Naive thymus-derived CD4-positive, alpha-beta T cell (primary cell): ENCODE measurements around the gene SMIM9. TPM values are rescaled to one million over a fixed set of nuclear protein-coding genes. Genes with fewer than 3 reads are reported as not detected.
"Not testable (repeated sequence)": the region's sequence is repeated elsewhere in the genome, so short reads cannot be mapped to it uniquely, and the experiment has no call there.

Source experiments
- ATAC-seq: fragments of 150-1000 bp; cut with Tn5 transposase; 2 replicates; pipeline ENCODE4 v1.10.0; 2021; ENCODE audit warnings: mild to moderate bottlenecking, moderate library complexity
- CTCF ChIA-PET: fragments of 350-600 bp; sonication (Branson Sonifier 250); formaldehyde crosslinking; loops from one replicate; lab custom pipeline; 2021; ENCODE audit warnings: antibody characterized with exemption; lab: Charles Lee
- POLR2A ChIA-PET: fragments of 350-600 bp; sonication (Branson Sonifier 250); formaldehyde crosslinking; loops from one replicate; lab custom pipeline; 2021; ENCODE audit warnings: antibody characterized with exemption, inconsistent platforms; lab: Charles Lee
- DNase-seq, 9 donors: peaks; one replicate each; pipeline versions ENCODE4 v3.0.0 to v3.0.0-alpha.2; 2020 to 2022; ENCODE audit warnings: mixed read lengths in 1 of 9
- H3K27ac ChIP-seq: one replicate; pipeline ENCODE4 v1.7.0; 2013; ENCODE audit warnings: mild to moderate bottlenecking, low read depth, low read length, moderate library complexity
- H3K27me3 ChIP-seq, 2 donors: one replicate each; pipeline ENCODE4 v1.7.0; 2013; ENCODE audit warnings: low read length in 2 of 2, mild to moderate bottlenecking in 2 of 2, moderate library complexity in 2 of 2; ENCODE audit not compliant: control insufficient read depth in 2 of 2, insufficient read depth in 2 of 2
- H3K36me3 ChIP-seq, 3 experiments: 1 replicate in 2 of 3; 2 replicates in 1 of 3; pipeline ENCODE4 v1.7.0; 2013; ENCODE audit warnings: low read length in 3 of 3, mild to moderate bottlenecking in 3 of 3, moderate library complexity in 1 of 3; ENCODE audit not compliant: insufficient read depth in 3 of 3, control insufficient read depth in 2 of 3
- H3K4me1 ChIP-seq, 2 donors: one replicate each; pipeline ENCODE4 v1.7.0; 2013; ENCODE audit warnings: low read length in 2 of 2, mild to moderate bottlenecking in 2 of 2, moderate library complexity in 1 of 2; ENCODE audit not compliant: control insufficient read depth in 2 of 2, insufficient read depth in 2 of 2
- H3K4me3 ChIP-seq: 2 replicates; pipeline ENCODE4 v1.7.0; 2013; ENCODE audit warnings: mild to moderate bottlenecking, low read length
- H3K9me3 ChIP-seq, 3 experiments: 1 replicate in 2 of 3; 2 replicates in 1 of 3; pipeline ENCODE4 v1.7.0; 2013; ENCODE audit warnings: low read length in 3 of 3; ENCODE audit not compliant: control insufficient read depth in 2 of 3
- H3K27ac Mint-ChIP-seq, 9 donors: one replicate each; pipeline ENCODE4 v1.8.0; 2020 to 2022; ENCODE audit warnings: mixed read lengths in 9 of 9, mild to moderate bottlenecking in 8 of 9, moderate library complexity in 5 of 9, inconsistent platforms in 2 of 9
- H3K27me3 Mint-ChIP-seq, 5 donors: one replicate each; pipeline ENCODE4 v1.8.0; 2021 to 2022; ENCODE audit warnings: mixed read lengths in 5 of 5, mild to moderate bottlenecking in 1 of 5
- H3K36me3 Mint-ChIP-seq, 5 donors: one replicate each; pipeline ENCODE4 v1.8.0; 2020 to 2022; ENCODE audit warnings: mixed read lengths in 5 of 5, mild to moderate bottlenecking in 3 of 5, inconsistent platforms in 1 of 5
- H3K4me1 Mint-ChIP-seq, 7 donors: one replicate each; pipeline ENCODE4 v1.8.0; 2020 to 2022; ENCODE audit warnings: mixed read lengths in 7 of 7, mild to moderate bottlenecking in 3 of 7, inconsistent platforms in 1 of 7
- H3K4me3 Mint-ChIP-seq, 10 donors: one replicate each; pipeline ENCODE4 v1.8.0; 2020 to 2022; ENCODE audit warnings: mild to moderate bottlenecking in 10 of 10, mixed read lengths in 10 of 10, moderate library complexity in 6 of 10, inconsistent platforms in 2 of 10
- H3K9me3 Mint-ChIP-seq, 11 donors: one replicate each; pipeline ENCODE4 v1.8.0; 2020 to 2022; ENCODE audit warnings: mixed read lengths in 11 of 11, mild to moderate bottlenecking in 4 of 11, inconsistent platforms in 1 of 11, moderate library complexity in 1 of 11
- intact Hi-C, 2 donors: fragments of 100-400 bp; cut with micrococcal nuclease; formaldehyde crosslinking; loops; one replicate each; pipeline ENCODE4 v1.15.1; 2023
- polyA plus RNA-seq, 2 donors: library from polyadenylated mRNA; unstranded; fragments of 300-500 nt; fragmentation: Illumina TruSeq; gene quantifications; one replicate each; pipeline ENCODE4 v1.2.3, GENCODE V29; 2021
- total RNA-seq, 6 experiments: library from RNA in 5 of 6; stranded (reverse) in 5 of 6; gene quantifications; 1 replicate in 5 of 6; 2 replicates in 1 of 6; pipeline ENCODE4 v1.2.3 and lab custom pipeline; 2021 to 2026

The SMIM9 gene
- total and polyA plus RNA-seq, 7 experiments from 2014 or later, result not detected

GRCh38 chrX:154818916-154819770, 15.3 kb downstream of the SMIM9 start:
- Mint-ChIP-seq H3K36me3 (no peaks in the 10 kb centered on the region), H3K9me3 (no peaks in the 10 kb centered on the region), H3K4me1 (peaks cover 0 to 2% (median 0%) of the 10 kb centered on the region in 7 donors), H3K27me3 (peaks cover 0 to 14% (median 0%) of the 10 kb centered on the region in 5 donors), H3K27ac (peak overlapping the region in 1 of 9 donors; percentile 67), H3K4me3 (no peak overlapping the region)
- Histone ChIP-seq H3K9me3 (no peaks in the 10 kb centered on the region), H3K36me3 (no peaks in the 10 kb centered on the region), H3K27ac (no peak overlapping the region), H3K4me1 (no peaks in the 10 kb centered on the region), H3K4me3 (no peak overlapping the region), H3K27me3 (no peaks in the 10 kb centered on the region)
- ChIA-PET POLR2A (interaction anchor here (0.6 kb wide), 1 partner anchor 22 kb away, joined by 3 read pairs; no protein-coding TSS in a partner anchor), CTCF (no interaction called here)
- DNase-seq (no peak), ATAC-seq (no peak)
- intact Hi-C loops, result no loop called here

DNA sequence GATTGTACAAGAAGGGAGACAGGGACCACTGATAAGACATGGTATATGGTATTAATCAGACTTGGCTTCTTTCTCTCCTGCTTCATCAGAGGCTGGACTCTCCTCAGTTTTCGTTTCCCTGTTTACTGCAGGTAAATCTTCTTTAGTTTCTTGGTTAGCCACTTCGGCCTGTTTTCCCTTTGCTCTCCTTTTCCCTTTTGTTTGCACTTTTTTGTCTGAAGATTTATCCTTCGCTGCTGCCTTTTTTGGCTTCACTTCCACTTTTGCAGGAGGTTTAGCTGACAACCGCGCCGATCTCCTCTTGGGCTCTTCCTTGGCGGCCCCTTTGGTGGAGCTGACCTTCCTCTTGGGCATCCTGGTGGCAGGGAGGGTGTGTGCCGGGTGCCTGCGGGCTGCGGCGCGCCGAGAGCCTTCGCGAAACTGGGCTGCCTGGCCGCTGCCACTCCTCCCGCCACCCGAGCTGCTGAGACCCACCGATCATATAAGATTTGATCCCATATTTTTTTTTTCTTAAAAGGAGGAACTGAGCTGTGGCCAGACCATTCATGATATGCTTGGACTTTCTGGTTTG, 17.3 kb downstream of the SMIM9 start:
- H3K27me3 ChIP-seq, H3K27ac Mint-ChIP-seq, DNase-seq, H3K9me3 ChIP-seq, H3K4me1 ChIP-seq, intact Hi-C loops, H3K4me1 Mint-ChIP-seq, H3K4me3 Mint-ChIP-seq, H3K36me3 ChIP-seq, ATAC-seq, H3K27ac ChIP-seq, H3K36me3 Mint-ChIP-seq, CTCF ChIA-PET, H3K4me3 ChIP-seq, POLR2A ChIA-PET, H3K9me3 Mint-ChIP-seq: not testable (repeated sequence)
- H3K27me3 Mint-ChIP-seq, result peaks cover 0 to 25% (median 0%) of the 10 kb centered on the region in 5 donors

DNA sequence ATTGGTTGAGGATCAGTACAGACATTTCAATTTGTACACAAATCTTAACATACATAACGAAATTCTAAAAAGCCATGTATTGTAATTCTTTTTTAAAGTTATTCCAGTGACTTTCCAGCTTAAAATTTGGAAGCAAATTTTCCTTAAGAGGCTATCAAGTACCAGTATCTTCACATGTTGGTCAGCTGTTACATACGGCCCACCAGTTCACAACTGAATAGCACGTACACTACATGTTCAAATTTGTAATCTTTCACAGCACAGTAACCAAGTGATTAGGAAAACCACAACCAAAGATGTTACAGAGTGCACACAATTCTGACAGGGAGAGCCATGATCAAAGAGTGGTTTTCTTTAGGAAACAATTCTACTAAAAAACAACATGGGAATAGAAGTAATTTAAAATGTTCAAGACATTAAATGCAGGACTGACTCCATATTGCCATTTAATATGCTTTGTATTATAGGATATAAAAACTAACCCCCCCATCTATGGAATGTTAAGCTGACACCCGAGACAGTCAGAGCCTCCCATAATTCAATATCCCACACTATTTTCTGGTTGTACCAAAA, 18.1 kb downstream of the SMIM9 start:
- H3K4me1 ChIP-seq, DNase-seq, H3K27ac Mint-ChIP-seq, CTCF ChIA-PET, H3K9me3 Mint-ChIP-seq, H3K36me3 ChIP-seq, intact Hi-C loops, POLR2A ChIA-PET, H3K27me3 ChIP-seq, H3K4me1 Mint-ChIP-seq, H3K4me3 ChIP-seq, ATAC-seq, H3K4me3 Mint-ChIP-seq, H3K36me3 Mint-ChIP-seq, H3K27ac ChIP-seq, H3K9me3 ChIP-seq: not testable (repeated sequence)
- H3K27me3 Mint-ChIP-seq, result peaks cover 0 to 27% (median 0%) of the 10 kb centered on the region in 5 donors

- intact Hi-C loops, result no loop called here
- Mint-ChIP-seq H3K27me3 (peaks cover 0 to 26% (median 0%) of the 10 kb centered on the region in 5 donors), H3K36me3 (no peaks in the 10 kb centered on the region), H3K27ac (no peak overlapping the region), H3K9me3 (no peaks in the 10 kb centered on the region), H3K4me1 (peaks cover 0 to 2% (median 0%) of the 10 kb centered on the region in 7 donors), H3K4me3 (no peak overlapping the region)
- Histone ChIP-seq H3K9me3 (no peaks in the 10 kb centered on the region), H3K36me3 (no peaks in the 10 kb centered on the region), H3K27me3 (no peaks in the 10 kb centered on the region), H3K27ac (no peak overlapping the region), H3K4me1 (no peaks in the 10 kb centered on the region), H3K4me3 (no peak overlapping the region)
- ATAC-seq (no peak), DNase-seq (no peak)
- CTCF ChIA-PET, result no interaction called here
- POLR2A ChIA-PET, result no interaction called here
These were observed 19.1 kb downstream of the SMIM9 start for GRCh38 chrX:154815274-154815818.

- intact Hi-C loops, result no loop called here
These were observed 20.7 kb downstream of the SMIM9 start for GRCh38 chrX:154813801-154814200.

GRCh38 chrX:154812341-154813101, 21.9 kb downstream of the SMIM9 start:
- POLR2A ChIA-PET, result no interaction called here

More at GRCh38 chrX:154813801-154814200, 20.7 kb downstream of the SMIM9 start:
- no peaks in the 10 kb centered on the region for H3K36me3 Mint-ChIP-seq
- no peak for ATAC-seq
- ChIA-PET POLR2A (no interaction called here), CTCF (no interaction called here)
- H3K9me3 Mint-ChIP-seq, result no peaks in the 10 kb centered on the region
- Histone ChIP-seq H3K9me3 (no peaks in the 10 kb centered on the region), H3K4me1 (no peaks in the 10 kb centered on the region), H3K4me3 (no peak overlapping the region), H3K36me3 (no peaks in the 10 kb centered on the region), H3K27me3 (no peaks in the 10 kb centered on the region), H3K27ac (no peak overlapping the region)
- H3K27ac Mint-ChIP-seq, result no peak overlapping the region
- peaks cover 0 to 2% (median 0%) of the 10 kb centered on the region in 7 donors for H3K4me1 Mint-ChIP-seq
- H3K4me3 Mint-ChIP-seq, result no peak overlapping the region
- peaks cover 0 to 22% (median 0%) of the 10 kb centered on the region in 5 donors for H3K27me3 Mint-ChIP-seq
- no peak for DNase-seq

More at GRCh38 chrX:154812341-154813101, 21.9 kb downstream of the SMIM9 start:
- CTCF ChIA-PET, result no interaction called here
- Mint-ChIP-seq H3K9me3 (no peaks in the 10 kb centered on the region), H3K36me3 (peaks cover 0 to 3% (median 0%) of the 10 kb centered on the region in 5 donors), H3K27me3 (peaks cover 0 to 22% (median 0%) of the 10 kb centered on the region in 5 donors), H3K27ac (no peak overlapping the region), H3K4me3 (no peak overlapping the region), H3K4me1 (peaks cover 0 to 2% (median 0%) of the 10 kb centered on the region in 7 donors)
- Histone ChIP-seq H3K9me3 (no peaks in the 10 kb centered on the region), H3K27me3 (no peaks in the 10 kb centered on the region), H3K4me1 (no peaks in the 10 kb centered on the region), H3K4me3 (no peak overlapping the region), H3K36me3 (no peaks in the 10 kb centered on the region), H3K27ac (no peak overlapping the region)
- intact Hi-C loops, result no loop called here
- no peak for ATAC-seq
- no peak for DNase-seq
